Suprapubic skin (tissue), 4 donors: ENCODE data around the gene WWTR1.

Experiments used
- CTCF ChIP-seq, 2 donors: fragments of 200-600 bp in 1 of 2; fragments of 450-650 bp in 1 of 2; sonication (generic) in 1 of 2; IDR thresholded peaks; one replicate each; pipeline ENCODE4 v1.5.1; 2016 to 2019; ENCODE audit warnings: antibody characterized with exemption in 2 of 2, mild to moderate bottlenecking in 1 of 2, moderate library complexity in 1 of 2
- POLR2A ChIP-seq, 2 donors: fragments of 450-650 bp; IDR thresholded peaks; one replicate each; pipeline ENCODE4 v1.6.1; 2017; ENCODE audit warnings: antibody characterized with exemption in 2 of 2, mild to moderate bottlenecking in 2 of 2, moderate library complexity in 2 of 2
- POLR2AphosphoS5 ChIP-seq, 3 donors: sonication (generic); formaldehyde crosslinking; IDR thresholded peaks; one replicate each; pipeline ENCODE4 v1.6.1; 2017; ENCODE audit warnings: antibody characterized with exemption in 3 of 3

GRCh38 chr3:149657926-149658743 lies at the start of gene WWTR1:
- TF ChIP-seq CTCF (IDR thresholded peaks at IDR 0.05) (no peak), POLR2A (IDR thresholded peaks at IDR 0.05) (peak; percentile 62 to 85), POLR2AphosphoS5 (IDR thresholded peaks at IDR 0.05) (peak in 2 of 3 donors; percentile 39 to 76)
